Measurements from ENCODE around the gene CAPN15.

The CAPN15 gene

DNA sequence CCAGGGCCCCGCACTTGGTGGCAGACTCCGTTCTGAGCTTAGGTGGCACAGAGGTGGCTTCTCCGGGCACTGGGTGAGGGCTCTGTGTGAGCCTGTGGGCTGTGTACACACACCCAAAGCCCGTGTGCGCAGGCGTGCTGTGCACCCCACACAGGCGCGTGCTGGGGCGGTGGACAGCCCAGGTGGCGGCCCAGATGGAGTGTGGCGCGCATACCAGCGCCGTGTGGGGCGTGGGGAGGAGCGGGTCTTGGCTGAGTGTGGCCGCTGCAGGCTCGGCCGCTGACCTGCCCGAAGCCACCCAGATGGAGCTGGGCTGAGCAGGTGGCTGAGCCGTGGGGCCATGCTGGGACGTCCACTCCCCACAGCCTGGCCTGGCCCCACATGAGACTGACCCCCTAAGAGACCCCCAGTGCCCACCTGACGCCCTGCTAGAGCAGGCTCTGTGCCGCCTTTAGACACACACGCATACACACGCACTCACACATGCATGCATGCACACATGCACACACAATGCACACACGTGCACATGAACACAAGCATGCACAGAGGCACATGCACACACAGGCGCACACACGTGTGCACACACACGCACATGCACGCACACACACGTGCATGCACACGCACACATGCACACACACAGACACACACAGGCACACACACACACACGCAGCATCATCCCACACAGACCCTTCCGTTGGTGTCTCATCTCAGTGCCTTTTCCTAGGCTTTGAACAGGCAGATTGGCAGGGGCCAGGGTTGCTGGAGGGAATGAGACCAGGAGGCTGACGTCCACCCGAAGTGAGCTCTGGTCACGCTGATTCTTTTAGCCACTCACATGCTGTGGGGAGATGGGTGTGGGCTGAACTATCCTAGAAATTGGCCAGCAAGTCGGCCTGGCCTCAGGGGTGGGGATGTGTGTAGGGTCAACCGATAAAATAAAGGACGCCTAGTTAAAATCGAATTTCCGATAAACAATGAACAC lies 34.7 kb downstream of the CAPN15 start:
- DNase-seq (ENCODE audit: low read depth) = no peak

DNA sequence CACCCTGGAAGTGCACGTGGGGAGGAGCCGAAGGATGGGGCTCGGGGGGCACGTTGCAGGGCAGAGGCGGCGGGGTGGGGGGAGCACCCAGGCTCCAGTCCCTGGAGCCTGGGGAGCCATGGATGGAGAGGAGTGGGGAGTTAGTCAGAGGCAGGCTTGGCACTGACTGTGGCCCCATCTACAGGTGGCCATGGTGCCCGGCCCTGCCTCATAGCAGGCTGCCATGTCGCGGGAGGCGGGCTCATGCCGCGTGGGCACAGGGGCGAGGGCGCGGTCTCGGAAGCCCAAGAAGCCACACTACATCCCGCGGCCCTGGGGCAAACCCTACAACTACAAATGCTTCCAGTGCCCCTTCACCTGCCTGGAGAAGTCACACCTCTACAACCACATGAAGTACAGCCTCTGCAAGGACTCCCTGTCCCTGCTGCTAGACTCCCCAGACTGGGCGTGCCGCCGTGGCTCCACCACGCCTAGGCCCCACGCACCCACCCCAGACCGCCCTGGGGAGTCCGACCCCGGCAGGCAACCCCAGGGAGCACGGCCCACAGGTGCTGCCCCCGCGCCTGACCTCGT lies 35.6 kb downstream of the CAPN15 start:
- DNase-seq (ENCODE audit: low read depth) = no peak

DNA sequence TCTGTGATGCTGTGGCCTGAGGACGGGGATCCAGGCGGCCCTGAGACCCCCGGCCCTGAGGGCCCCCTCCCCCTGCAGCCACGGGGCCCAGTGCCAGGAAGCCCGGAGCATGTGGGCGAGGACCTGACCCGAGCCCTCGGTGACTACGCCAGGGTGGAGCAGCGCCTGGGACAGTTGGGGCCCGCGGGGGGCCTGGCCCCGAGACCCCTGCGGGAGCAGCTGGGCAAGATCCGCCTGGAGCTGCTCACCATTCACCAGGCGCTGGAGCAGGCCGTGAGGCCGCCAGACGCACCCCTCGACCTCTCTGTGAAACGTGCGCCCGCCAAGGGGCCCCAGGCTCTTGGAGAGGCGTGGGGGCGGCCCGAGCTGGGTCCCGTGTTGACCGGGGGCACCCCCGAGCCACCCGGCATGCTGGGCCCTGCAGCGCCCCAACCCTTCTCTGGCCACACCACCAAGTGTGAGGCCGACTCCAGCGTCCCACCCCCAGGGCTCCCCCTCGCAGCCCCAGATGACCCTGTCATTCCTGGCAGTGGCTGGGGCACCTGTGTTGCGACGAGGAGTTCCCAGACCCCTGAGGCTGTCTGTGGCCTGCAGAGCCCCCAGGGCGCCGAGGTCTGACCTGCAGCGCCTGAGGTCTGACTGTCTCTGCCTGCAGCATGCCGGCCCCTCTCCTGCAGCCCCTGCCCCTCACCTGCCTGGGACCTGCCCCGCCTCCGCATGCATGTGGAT lies 37.3 kb downstream of the CAPN15 start:
- no peak for DNase-seq (ENCODE audit: low read depth)

DNA sequence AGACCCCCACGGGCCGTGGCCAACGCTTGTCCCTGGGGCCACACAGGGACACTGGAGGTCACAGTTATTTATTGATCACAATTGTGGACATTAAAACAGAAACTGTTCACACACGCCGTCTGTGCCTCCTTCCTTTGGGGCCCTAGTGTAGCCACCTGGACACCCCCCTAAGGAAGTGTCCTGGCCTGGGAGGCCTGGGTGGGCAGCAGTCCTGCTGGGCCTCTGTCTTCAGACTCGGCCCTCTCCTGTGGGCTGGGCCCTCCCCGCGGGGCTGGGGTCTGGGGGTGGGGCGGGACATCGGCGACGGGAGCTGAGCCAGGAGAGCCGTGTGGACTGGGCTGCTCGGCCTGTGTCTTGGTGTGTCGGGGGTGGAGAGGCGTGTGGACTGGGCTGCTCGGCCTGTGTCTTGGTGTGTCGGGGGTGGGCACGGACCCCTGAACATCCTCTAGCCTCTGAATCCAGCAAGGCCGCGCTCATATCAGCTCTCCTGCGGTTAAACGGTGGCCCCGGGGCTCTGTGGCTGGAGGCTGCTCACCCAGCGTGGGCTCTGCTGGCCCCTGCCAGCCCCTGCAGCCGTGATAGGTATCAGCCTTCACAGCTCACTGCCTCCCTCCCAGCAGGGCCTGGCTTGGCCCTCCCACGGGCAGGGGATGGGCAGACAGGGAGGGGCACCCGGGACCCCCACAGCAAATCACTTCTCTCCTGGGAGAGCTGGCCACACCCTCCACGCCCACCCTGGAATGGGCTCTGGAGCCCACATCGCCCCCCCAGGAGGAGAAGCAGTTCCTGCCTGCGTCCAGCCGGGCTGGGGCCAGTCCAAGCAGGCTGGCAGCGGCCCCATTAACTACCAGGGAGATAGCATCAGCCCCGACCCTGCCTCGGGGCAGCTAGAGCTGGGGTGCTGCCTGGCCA lies 38.2 kb downstream of the CAPN15 start:
- no peak for DNase-seq (ENCODE audit: low read depth)

DNA sequence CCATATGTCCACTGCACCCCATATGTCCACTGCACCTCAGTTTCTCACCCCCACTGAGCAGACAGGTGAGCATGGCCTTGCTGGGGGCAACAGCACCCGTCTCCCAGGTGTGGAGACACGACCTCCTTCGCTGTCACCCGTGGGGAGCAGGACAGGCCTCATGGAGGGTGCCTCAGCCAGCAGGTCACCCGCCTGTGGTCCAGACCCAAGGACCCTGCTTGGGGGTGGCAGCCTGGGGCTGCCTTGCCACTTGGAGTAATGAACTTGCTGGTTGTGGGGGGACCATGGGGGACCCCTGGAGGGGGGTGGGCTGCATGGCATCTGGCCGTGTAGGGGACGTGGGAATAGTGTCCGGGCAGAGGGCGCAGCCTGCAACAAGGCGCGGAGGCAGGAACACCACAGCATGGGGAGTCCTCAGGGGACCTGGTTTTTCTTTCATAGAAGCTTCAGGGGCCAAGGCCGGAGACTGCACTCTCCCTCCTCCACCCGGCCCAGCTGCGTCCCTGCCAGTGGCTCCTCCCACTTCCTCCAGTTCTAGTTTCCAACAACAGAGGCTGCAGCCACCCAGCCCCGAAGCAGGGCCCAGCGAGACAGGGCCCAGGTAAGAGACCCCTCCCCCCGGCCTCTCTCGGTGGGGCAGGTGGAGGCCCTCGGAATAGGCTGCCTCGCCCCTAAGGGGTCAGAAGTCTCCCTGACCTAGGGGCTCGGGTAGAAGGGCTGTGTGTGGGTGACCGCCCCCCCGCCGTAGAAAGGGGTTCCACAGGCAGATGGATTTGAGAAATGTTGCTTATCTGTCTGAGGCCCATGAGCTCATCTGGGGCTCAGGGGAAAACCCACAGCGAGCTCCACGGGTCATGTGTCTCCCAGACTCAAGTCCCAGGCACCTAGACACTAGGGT lies 39.2 kb downstream of the CAPN15 start, which contains the start of gene NHLRC4:
Gene NHLRC4 (plus strand): TSS at position 531 of the 898 bp plus-strand sequence. CDS start 1,043 bp downstream, outside the sequence.
- DNase-seq (ENCODE audit: low read depth) = peak; percentile 63

DNA sequence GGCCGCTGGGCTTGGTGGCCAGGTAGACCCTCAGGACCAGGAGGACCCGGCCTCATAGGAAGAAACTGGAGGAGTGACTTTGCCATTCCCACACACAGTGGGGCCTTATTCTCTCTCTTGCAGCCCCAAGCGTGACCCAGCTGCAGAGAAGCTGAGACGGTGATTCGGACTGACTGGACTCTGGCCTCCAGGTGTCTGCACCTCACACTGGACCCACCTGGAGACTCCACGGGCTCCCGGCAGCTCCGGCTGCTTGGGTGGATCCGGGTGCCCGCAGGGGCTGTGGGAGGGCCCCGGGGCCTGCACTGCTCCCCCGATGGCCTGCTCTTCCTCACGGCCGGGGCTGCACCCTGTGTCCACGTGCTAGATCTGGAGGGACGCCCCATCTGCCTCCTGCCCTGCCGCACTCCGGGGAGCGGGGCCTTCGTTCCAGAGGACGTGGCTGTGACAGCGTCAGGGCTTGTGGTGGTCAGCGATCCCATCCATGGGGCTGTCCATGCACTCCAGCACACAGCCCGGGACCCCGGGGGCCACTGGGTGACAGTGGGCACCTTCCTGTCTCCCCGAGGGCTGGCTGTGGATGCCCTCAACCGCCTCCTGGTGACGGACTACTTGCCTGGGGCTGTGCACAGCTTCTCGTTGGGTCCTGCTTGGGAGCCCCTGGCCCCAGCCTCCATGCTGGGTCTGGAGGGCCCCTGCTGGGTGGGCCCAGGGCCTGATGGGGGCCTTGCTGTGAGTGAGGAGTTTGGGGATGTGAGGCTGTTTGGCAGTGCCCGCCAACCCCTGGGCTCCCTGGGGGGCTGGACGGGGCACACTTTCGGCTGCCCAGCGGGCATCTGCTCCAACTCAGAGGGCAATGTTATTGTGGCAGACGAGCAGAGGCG lies 40.1 kb downstream of the CAPN15 start:
- DNase-seq (ENCODE audit: low read depth) = no peak

DNA sequence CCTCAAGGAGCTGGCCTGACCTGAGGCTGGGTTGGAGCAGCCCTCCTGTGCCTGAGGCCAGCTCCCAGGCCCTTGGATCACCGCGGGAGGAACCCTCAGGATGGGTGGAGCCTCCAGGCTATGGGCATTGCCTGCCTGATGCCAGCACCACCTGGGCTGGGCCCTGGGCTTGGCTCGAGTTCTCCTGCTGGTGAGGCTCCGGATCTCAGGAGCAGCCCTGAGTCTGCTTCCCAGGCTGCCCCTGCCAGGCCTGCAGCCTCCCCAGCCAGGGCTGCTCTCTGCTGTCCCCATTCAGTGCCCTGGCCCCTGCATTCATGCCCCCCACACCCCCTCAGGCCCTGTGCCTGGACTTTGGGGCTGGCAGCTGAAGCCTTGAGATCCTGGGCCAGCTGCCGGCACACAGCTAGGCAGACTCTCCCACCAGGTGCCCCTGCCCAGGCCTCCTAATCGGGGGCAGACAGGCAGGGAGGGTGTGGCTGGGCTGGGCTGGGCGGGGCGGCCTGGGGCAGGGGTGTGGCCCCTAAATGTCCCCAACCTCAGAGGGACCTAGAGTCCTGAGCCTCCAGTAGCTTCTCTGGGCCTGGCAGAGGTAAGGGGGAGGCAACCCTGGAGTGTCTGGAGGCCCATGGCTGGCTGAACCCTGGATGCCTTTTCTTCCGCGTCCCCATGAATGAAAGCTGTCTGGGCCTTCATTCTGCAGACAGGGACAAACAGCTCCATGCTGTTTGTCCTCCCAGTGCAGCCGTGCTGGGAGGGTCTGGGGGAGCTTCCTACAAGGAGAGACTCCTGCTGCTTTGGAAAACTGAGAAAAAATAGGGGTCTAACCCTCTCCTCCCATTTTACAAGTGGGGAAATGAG lies 41.1 kb downstream of the CAPN15 start:
- DNase-seq (ENCODE audit: low read depth) = no peak

DNA sequence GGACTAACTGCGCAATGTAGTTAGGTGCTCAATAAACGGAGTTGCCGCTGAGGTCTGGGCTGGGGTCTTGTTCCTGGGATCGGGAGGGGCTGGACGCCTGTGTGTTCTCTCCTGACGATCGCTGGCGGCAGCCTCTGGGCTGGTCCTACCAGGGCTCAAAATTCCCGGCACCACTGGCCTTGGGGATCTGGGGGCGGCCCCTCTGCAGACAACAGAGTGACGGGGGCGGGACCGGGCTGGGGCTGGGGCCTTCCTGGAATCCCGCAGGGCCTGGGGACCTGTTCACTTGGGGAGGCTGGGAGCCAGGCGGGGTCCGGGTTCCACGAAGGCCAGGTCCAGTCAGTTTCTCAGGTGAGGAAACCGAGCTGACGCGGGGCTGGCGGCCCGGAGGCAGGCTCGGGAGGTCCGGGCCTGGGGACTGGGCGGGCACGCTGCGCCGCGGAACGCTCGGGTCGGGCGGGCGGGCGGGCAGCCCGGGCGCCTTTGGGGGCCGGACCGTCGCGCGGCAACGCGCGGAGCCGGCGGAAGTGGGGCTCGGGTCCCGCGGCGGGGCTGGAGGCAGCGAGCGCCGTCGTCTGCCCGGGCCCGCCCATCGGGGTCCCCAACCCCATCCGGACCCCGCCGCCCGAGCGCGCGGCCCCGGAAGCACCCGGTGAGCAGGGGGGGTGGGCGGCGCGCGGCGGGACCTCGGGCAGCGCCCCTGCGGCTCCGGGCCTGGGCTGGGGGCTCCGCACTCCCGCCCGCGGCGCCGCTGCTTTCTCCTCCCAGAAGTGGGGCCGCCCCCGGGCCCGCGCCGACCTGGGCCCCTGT lies 42.1 kb downstream of the CAPN15 start, which contains the start of gene PIGQ:
Gene PIGQ (plus strand): TSS at position 524 of the 810 bp plus-strand sequence. CDS start 4,107 bp downstream, outside the sequence.
- peak; percentile 43 for DNase-seq (ENCODE audit: low read depth)

DNA sequence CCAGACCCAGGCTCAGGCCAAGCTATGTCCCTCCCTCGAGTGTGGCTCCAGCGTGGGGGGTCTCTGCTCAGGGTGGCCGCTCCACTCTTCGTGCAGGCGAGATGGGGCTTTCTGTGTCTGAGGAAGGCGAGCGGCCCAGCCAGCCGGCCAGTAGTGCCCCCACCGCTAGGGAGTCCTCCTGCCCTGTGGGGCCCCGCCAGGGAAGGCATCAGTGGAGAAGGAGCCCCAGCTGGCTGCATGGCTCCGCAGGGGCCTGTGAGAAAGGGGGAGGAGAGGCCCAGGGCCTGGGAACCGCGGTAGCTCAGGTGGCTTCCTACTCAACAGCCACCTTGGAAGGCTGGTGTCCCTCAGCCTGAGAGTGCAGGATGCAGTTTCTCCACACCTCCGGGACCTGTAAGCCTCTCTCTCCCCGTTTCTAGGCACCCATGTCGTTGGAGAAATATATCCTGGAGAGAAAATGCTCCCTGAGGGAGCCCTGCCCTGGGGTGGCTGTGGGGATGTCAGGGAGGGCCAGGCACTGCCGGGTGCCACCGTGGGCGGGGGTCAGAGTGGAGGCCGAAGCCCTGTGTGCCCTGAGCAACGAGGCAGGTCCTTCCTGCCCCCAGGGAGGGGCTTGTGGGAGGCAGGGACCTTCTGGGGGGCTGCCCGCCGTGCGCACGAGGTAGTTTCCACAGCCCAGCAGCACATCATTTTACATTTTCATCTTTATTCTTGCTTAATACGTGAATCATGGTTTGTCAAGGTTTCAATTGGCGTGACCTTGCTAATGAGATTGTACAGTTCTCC lies 45.5 kb downstream of the CAPN15 start:
- DNase-seq (ENCODE audit: low read depth) = no peak

DNA sequence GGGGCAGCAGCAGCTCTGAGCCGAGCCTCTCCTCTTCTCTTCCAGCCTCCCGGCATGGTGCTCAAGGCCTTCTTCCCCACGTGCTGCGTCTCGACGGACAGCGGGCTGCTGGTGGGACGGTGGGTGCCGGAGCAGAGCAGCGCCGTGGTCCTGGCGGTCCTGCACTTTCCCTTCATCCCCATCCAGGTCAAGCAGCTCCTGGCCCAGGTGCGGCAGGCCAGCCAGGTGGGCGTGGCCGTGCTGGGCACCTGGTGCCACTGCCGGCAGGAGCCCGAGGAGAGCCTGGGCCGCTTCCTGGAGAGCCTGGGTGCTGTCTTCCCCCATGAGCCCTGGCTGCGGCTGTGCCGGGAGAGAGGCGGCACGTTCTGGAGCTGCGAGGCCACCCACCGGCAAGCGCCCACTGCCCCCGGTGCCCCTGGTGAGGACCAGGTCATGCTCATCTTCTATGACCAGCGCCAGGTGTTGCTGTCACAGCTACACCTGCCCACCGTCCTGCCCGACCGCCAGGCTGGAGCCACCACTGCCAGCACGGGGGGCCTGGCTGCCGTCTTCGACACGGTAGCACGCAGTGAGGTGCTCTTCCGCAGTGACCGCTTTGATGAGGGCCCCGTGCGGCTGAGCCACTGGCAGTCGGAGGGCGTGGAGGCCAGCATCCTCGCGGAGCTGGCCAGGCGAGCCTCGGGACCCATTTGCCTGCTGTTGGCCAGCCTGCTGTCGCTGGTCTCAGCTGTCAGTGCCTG lies 46.7 kb downstream of the CAPN15 start:
- no peak for DNase-seq (ENCODE audit: low read depth)

DNA sequence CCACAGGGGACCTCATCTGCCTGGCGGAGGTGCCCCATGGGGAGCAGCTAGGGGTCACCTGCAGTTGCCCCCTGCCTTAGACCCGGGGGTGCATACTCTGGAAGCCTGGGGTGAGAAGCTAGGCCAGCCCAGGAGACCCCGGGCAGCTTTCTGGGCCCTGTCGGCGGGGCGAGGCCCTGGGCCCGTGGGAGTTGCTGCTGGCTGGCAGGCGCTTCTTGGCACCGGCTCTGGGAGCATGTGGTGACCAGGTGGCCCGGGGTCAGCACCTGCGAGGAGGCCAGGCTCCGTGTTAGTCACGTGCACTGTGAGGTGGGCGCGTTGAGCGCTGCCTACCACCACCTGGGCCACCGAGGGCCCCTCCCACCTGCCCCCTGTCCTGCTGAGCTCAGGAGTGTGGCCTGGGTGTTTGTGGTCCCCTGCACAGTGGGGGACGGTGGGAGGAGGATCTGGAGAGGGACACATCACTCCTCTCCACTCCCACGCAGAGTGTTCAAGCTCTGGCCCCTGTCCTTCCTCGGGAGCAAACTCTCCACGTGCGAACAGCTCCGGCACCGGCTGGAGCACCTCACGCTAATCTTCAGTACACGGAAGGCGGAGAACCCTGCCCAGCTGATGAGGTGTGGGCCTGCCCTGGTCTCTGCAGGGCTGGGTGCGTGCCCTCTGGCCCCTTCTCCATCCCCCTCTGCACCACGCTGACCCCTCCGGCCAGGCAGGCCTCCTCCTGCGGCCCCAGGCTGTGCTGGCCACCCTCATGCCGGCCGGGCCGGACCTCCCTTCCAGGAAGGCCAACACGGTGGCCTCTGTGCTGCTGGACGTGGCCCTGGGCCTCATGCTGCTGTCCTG lies 48.1 kb downstream of the CAPN15 start:
- no peak for DNase-seq (ENCODE audit: low read depth)

DNA sequence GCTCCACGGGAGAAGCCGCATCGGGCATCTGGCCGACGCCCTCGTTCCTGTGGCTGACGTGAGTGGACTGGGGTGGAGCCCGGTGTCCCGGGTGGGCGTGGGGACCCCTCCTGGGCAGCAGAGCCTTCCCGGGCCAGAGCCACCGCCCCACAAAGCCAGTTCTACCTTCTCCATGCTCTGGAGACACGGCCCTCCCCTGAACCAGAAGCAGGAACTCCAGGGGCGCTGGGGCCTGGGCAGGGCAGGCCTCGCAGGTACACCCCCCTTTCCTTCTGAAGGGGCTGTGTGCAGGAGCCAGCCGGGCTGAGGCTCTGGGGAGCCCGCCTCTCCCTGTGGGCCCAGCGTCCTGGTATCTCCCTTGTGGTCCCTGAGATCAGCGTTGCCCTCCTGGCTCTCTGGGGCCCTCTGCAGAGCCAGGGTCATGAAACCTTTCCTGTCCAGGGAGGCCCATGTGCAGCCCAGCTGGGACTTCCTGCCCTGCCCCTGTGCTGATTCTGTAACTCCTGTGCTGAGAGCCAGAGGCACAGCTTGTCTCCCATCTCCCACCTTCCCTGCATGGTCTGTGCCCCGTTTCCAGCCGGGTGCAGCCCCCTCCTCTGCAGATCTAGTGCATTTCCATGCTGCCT lies 48.8 kb downstream of the CAPN15 start:
- no peak for DNase-seq (ENCODE audit: low read depth)

DNA sequence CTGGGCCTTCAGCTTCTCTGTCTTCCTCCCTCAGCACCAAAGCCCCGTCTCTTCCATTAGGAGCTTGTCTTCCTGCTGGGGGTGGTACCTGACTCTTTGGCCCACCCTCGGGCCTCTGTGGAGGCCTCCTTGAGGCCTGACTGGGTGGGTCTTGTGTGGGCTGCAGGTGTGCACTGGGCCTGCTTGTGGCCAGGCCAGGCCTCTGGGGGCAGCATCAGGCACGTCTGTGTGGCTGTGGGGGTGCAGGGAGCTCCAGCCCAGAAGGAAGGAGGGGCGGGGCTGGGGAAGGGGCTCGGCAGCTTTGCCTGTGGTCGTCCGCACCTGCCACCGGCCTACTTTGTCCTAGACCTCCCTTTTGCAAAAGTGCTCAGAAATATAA lies 49.3 kb downstream of the CAPN15 start:
- no peak for DNase-seq (ENCODE audit: low read depth)

DNA sequence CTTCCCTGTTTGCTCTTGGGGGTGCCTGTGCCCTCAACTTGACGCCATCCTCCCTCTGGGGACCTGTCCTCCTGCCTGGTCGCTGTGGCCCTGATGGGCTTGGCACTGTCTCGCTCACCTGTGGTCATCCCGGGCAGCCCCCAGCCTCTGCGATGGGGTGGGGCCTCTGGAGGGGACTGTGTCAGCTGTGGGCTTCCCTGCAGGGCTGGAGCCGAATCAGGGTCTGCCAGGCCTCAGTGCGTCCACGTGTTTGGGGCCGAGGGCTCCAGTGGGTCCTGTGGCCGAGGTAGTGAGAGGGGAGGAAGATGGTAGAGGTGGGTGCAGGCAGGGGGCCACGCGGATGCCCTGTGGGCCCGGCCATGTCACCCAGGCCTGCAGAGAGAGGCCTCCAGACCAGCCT lies 50.3 kb downstream of the CAPN15 start:
- no peak for DNase-seq (ENCODE audit: low read depth)
